Lung (tissue), 12 donors: ENCODE measurements around the gene CRKL. TPM values are rescaled to one million over a fixed set of nuclear protein-coding genes. Genes with fewer than 3 reads are reported as not detected.

ENCODE experiments used
- ATAC-seq: fragments of 200-7000 bp; cut with Tn5 transposase; one replicate; pipeline ENCODE4 v1.9.1; 2020; ENCODE audit warnings: moderate number of reproducible peaks; ENCODE audit not compliant: insufficient read depth, low FRiP score
- DNase-seq, 3 donors: peaks; one replicate each; pipeline ENCODE4 v3.0.0-alpha.2; 2013 to 2017
- H3K27ac ChIP-seq, 2 donors: one replicate each; pipeline ENCODE4 v1.5.1; 2013; ENCODE audit warnings: mild to moderate bottlenecking in 2 of 2, moderate library complexity in 2 of 2, control low read depth in 1 of 2, inconsistent platforms in 1 of 2, low read depth in 1 of 2, low read length in 1 of 2
- H3K27me3 ChIP-seq, 3 donors: one replicate each; pipeline ENCODE4 v1.5.1; 2013; ENCODE audit warnings: low read length in 2 of 3; ENCODE audit not compliant: control insufficient read depth in 3 of 3, insufficient read depth in 3 of 3
- H3K36me3 ChIP-seq, 4 donors: one replicate each; pipeline ENCODE4 v1.5.1; 2013; ENCODE audit warnings: low read length in 4 of 4, mild to moderate bottlenecking in 1 of 4, moderate library complexity in 1 of 4; ENCODE audit not compliant: control insufficient read depth in 4 of 4, insufficient read depth in 4 of 4
- H3K4me1 ChIP-seq, 5 donors: one replicate each; pipeline ENCODE4 v1.5.1; 2013; ENCODE audit warnings: low read length in 5 of 5, mild to moderate bottlenecking in 2 of 5, moderate library complexity in 1 of 5; ENCODE audit not compliant: control insufficient read depth in 5 of 5, insufficient read depth in 5 of 5
- H3K4me3 ChIP-seq: one replicate; pipeline ENCODE4 v1.5.1; 2013; ENCODE audit warnings: mild to moderate bottlenecking, control low read depth, moderate library complexity
- H3K9ac ChIP-seq, 2 donors: one replicate each; pipeline ENCODE4 v1.5.1; 2013; ENCODE audit warnings: low read length in 2 of 2, control low read depth in 1 of 2; ENCODE audit not compliant: insufficient read depth in 1 of 2
- H3K9me3 ChIP-seq, 4 donors: one replicate each; pipeline ENCODE4 v1.5.1; 2013; ENCODE audit warnings: low read length in 3 of 4, mild to moderate bottlenecking in 1 of 4, moderate library complexity in 1 of 4; ENCODE audit not compliant: control insufficient read depth in 4 of 4, insufficient read depth in 3 of 4
- CTCF ChIP-seq: IDR thresholded peaks from 2 replicates; pipeline ENCODE4 v1.5.1; 2012; ENCODE audit warnings: mild to moderate bottlenecking; ENCODE audit errors: control extremely low read depth, extremely low read depth
- WGBS, 2 donors: extraction: QIAGEN DNeasy Blood & Tissue Kit; methylation state at CpG; one replicate each; pipeline ENCODE4 v1.1.7; 2013; 5-methylcytosine and 5-hydroxymethylcytosine counted together
- polyA plus RNA-seq, 2 donors: library from polyadenylated mRNA; stranded (reverse); fragments of 200-250 nt; gene quantifications; one replicate each; pipeline ENCODE4 v1.2.1, GENCODE V29; 2013
- total RNA-seq, 2 donors: library from RNA; depleted of rRNA in 1 of 2; stranded (reverse); fragments of >200 nt in 1 of 2; gene quantifications; one replicate each; pipeline ENCODE4 v1.2.1, GENCODE V29; 2014 to 2021
- donor health status: control.
- donor health status: control.
- donor health status: Bipolar disorder and iron deficiency.
- donor health status: healthy.
- donor health status: DM: yes; HTN: yes; CAD: no.

The CRKL gene
- total and polyA plus RNA-seq, 4 donors, result 18.3 to 58.6 (median 39.1) TPM

GRCh38 chr22:20964090-20964798 is 47.0 kb downstream of the CRKL start:
- Histone ChIP-seq H3K4me3 (no peak overlapping the region), H3K9me3 (no peaks in the 10 kb centered on the region), H3K36me3 (no peaks in the 10 kb centered on the region), H3K27ac (no peak overlapping the region), H3K4me1 (peaks cover 0 to 3% (median 0%) of the 10 kb centered on the region in 5 donors), H3K9ac (no peak overlapping the region), H3K27me3 (peaks cover 0 to 16% (median 5%) of the 10 kb centered on the region in 3 donors)
- DNase-seq, result no peak
- no peak for ATAC-seq
- TF ChIP-seq CTCF, result no peak
- 69 to 72% methylated on average over 6 of the region's 6 CpGs for WGBS, 2 donors

DNA sequence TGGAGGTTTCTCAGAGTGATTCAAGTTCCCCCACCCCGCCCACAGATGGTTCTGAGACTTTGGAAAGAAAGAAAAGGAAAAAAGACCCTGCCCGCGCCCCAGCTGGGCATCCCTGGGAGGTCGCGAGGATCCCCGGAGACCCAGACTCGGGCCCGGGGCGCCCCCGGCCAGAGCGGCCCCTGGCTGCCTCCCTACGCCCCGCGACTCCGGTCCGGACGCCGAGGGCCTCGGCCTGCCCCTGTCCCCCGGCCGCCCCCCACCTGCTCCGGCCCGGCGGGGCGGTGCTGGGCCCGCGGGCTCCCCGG is 47.5 kb downstream of the CRKL start:
- Histone ChIP-seq H3K9ac (no peak overlapping the region), H3K4me3 (no peak overlapping the region)
- no peak for ATAC-seq

GRCh38 chr22:20965104-20965887 is 48.1 kb downstream of the CRKL start:
- Histone ChIP-seq H3K27ac (no peak overlapping the region), H3K27me3 (peaks cover 0 to 16% (median 5%) of the 10 kb centered on the region in 3 donors), H3K4me3 (no peak overlapping the region), H3K9me3 (no peaks in the 10 kb centered on the region), H3K36me3 (no peaks in the 10 kb centered on the region), H3K4me1 (peaks cover 0 to 3% (median 0%) of the 10 kb centered on the region in 5 donors), H3K9ac (no peak overlapping the region)
- no peak for TF ChIP-seq CTCF
- 8 to 14% methylated on average over 39 to 65 of the region's 65 CpGs for WGBS, 2 donors
- ATAC-seq (no peak), DNase-seq (no peak)

More for the DNA sequence above, 47.5 kb downstream of the CRKL start:
- no peak for TF ChIP-seq CTCF
- Histone ChIP-seq H3K27ac (no peak overlapping the region), H3K27me3 (peaks cover 0 to 16% (median 5%) of the 10 kb centered on the region in 3 donors), H3K9me3 (no peaks in the 10 kb centered on the region), H3K4me1 (peaks cover 0 to 3% (median 0%) of the 10 kb centered on the region in 5 donors), H3K36me3 (no peaks in the 10 kb centered on the region)
- DNase-seq, result no peak
- 4 to 5% methylated on average over 11 to 28 of the region's 28 CpGs for WGBS, 2 donors
